Endodermal cell (in vitro differentiated cells): ENCODE data around the gene ESR1. TPM values are rescaled to one million over a fixed set of nuclear protein-coding genes. Genes with fewer than 3 reads are reported as not detected.
A peak's percentile ranks its signal among the peaks of the same experiment; 100 is the strongest.

Experiments
- DNase-seq: peaks from one replicate; pipeline ENCODE4 v3.0.0-alpha.2; 2017
- H3K27ac ChIP-seq: 2 replicates; pipeline ENCODE4 v1.5.1; 2013; ENCODE audit warnings: mild to moderate bottlenecking, low read depth, low read length, moderate library complexity
- H3K27me3 ChIP-seq: 2 replicates; pipeline ENCODE4 v1.6.1; 2013; ENCODE audit warnings: mild to moderate bottlenecking, low read length, moderate library complexity; ENCODE audit not compliant: insufficient read depth, control insufficient read depth, poor library complexity, severe bottlenecking
- H3K36me3 ChIP-seq: 2 replicates; pipeline ENCODE4 v1.7.0; 2013; ENCODE audit warnings: mild to moderate bottlenecking, low read length, moderate library complexity; ENCODE audit not compliant: control insufficient read depth, insufficient read depth
- H3K4me1 ChIP-seq: one replicate; pipeline ENCODE4 v1.7.0; 2013; ENCODE audit warnings: low read length; ENCODE audit not compliant: control insufficient read depth, insufficient read depth
- H3K4me3 ChIP-seq: 2 replicates; pipeline ENCODE4 v1.5.1; 2013; ENCODE audit warnings: mild to moderate bottlenecking, low read length, moderate library complexity
- H3K9ac ChIP-seq: 2 replicates; pipeline ENCODE4 v1.6.1; 2013; ENCODE audit warnings: mild to moderate bottlenecking, low read length, moderate library complexity; ENCODE audit not compliant: poor library complexity, severe bottlenecking; ENCODE audit errors: extremely low read depth
- H3K9me3 ChIP-seq: 2 replicates; pipeline ENCODE4 v1.6.1; 2013; ENCODE audit warnings: mild to moderate bottlenecking, low read length, moderate library complexity; ENCODE audit not compliant: control insufficient read depth
- H3K27ac Mint-ChIP-seq: 2 replicates; pipeline ENCODE4 v1.8.0; 2020; ENCODE audit warnings: mixed read lengths
- H3K27me3 Mint-ChIP-seq: 2 replicates; pipeline ENCODE4 v1.8.0; 2021; ENCODE audit warnings: mild to moderate bottlenecking, mixed read lengths; ENCODE audit not compliant: insufficient read depth
- H3K36me3 Mint-ChIP-seq: 2 replicates; pipeline ENCODE4 v1.8.0; 2020; ENCODE audit warnings: low read depth, mixed read lengths
- H3K4me1 Mint-ChIP-seq: 2 replicates; pipeline ENCODE4 v1.8.0; 2020; ENCODE audit warnings: mixed read lengths
- H3K4me3 Mint-ChIP-seq: 2 replicates; pipeline ENCODE4 v1.8.0; 2020; ENCODE audit warnings: mild to moderate bottlenecking, moderate library complexity, mixed read lengths
- H3K9me3 Mint-ChIP-seq: 2 replicates; pipeline ENCODE4 v1.8.0; 2020; ENCODE audit warnings: mild to moderate bottlenecking, mixed read lengths
- CTCF ChIP-seq: fragments of 200-600 bp; sonication (generic); conservative IDR thresholded peaks from 2 replicates; pipeline ENCODE4 v1.5.0; 2021; ENCODE audit warnings: antibody characterized with exemption, mild to moderate bottlenecking
- WGBS, 2 experiments: methylation state at CpG; one replicate each; pipeline versions ENCODE4 v1.1.5 to v1.1.7; 2013; ENCODE audit warnings: missing lambda C conversion rate in 2 of 2, mixed read lengths in 1 of 2; ENCODE audit not compliant: insufficient coverage in 1 of 2, insufficient read length in 1 of 2; 5-methylcytosine and 5-hydroxymethylcytosine counted together
- total RNA-seq, 2 donors: library from RNA; stranded (reverse); fragmentation: NEBNext Ultra II Directional in 1 of 2; extraction: Animal tissue kit (Norgen Biotek cat#: 25700) in 1 of 2; gene quantifications; 2 replicates in 1 of 2; 3 replicates in 1 of 2; pipeline ENCODE4 v1.2.1, GENCODE V29; 2021

The ESR1 gene
- total RNA-seq, 2 donors from 2014 or later = not detected

DNA sequence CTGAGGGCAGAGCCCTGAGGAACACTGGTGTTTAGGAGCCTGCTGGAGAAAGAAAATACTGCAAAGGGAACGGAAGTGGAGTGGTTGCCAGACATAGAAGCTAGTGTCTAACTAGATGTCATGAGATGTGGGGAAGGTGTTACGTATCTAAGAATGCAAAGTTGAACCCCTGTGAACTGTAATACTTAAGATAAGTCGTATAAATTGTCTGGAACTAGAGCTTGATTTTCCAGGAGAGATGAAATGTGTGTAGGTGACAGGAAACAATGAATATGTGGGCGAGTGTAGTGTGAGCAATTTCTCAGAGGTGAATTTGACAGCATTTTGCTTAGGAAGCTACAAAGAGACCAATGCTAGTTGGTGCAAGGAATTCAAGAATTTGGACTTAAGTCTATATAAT lies 27.9 kb downstream of the ESR1 start:
- H3K4me3 Mint-ChIP-seq = no peak overlapping the region
- no peaks in the 10 kb centered on the region for H3K27me3 Mint-ChIP-seq
- H3K4me1 Mint-ChIP-seq = no peaks in the 10 kb centered on the region

GRCh38 chr6:151837223-151837622 lies 29.7 kb downstream of the ESR1 start:
- Mint-ChIP-seq H3K36me3 (no peaks in the 10 kb centered on the region), H3K4me3 (no peak overlapping the region), H3K27me3 (no peaks in the 10 kb centered on the region), H3K9me3 (no peaks in the 10 kb centered on the region), H3K4me1 (no peaks in the 10 kb centered on the region), H3K27ac (no peak overlapping the region)
- H3K9ac ChIP-seq = no peak overlapping the region
- no peaks in the 10 kb centered on the region for H3K4me1 ChIP-seq
- no peaks in the 10 kb centered on the region for H3K27me3 ChIP-seq
- no peaks in the 10 kb centered on the region for H3K9me3 ChIP-seq
- TF ChIP-seq CTCF = no peak
- H3K36me3 ChIP-seq = no peaks in the 10 kb centered on the region
- DNase-seq = no peak
- 75 to 87% methylated on average over 1 to 5 of the region's 5 CpGs for WGBS, 2 experiments
- H3K4me3 ChIP-seq = no peak overlapping the region
- no peak overlapping the region for H3K27ac ChIP-seq

More for the DNA sequence above, 27.9 kb downstream of the ESR1 start:
- no peaks in the 10 kb centered on the region for H3K36me3 Mint-ChIP-seq
- no peaks in the 10 kb centered on the region for H3K9me3 Mint-ChIP-seq
- Histone ChIP-seq H3K4me3 (no peak overlapping the region), H3K27ac (no peak overlapping the region), H3K4me1 (no peaks in the 10 kb centered on the region), H3K36me3 (no peaks in the 10 kb centered on the region), H3K9me3 (no peaks in the 10 kb centered on the region), H3K27me3 (no peaks in the 10 kb centered on the region), H3K9ac (no peak overlapping the region)
- no peak overlapping the region for H3K27ac Mint-ChIP-seq
- WGBS, 2 experiments = 74 to 76% methylated on average over 4 of the region's 4 CpGs
- no peak for DNase-seq
- peak; percentile 24 for TF ChIP-seq CTCF

GRCh38 chr6:151842816-151843215 lies 35.3 kb downstream of the ESR1 start:
- no peak overlapping the region for H3K27ac Mint-ChIP-seq
- Histone ChIP-seq H3K27me3 (no peaks in the 10 kb centered on the region), H3K27ac (no peak overlapping the region), H3K4me1 (no peaks in the 10 kb centered on the region), H3K36me3 (no peaks in the 10 kb centered on the region), H3K9ac (no peak overlapping the region), H3K4me3 (no peak overlapping the region), H3K9me3 (no peaks in the 10 kb centered on the region)
- DNase-seq = no peak
- no peak for TF ChIP-seq CTCF
- no peaks in the 10 kb centered on the region for H3K27me3 Mint-ChIP-seq
- no peaks in the 10 kb centered on the region for H3K4me1 Mint-ChIP-seq
- H3K36me3 Mint-ChIP-seq = no peaks in the 10 kb centered on the region
- no peaks in the 10 kb centered on the region for H3K9me3 Mint-ChIP-seq
- WGBS, 2 experiments = 91 to 100% methylated on average over 2 of the region's 2 CpGs
- H3K4me3 Mint-ChIP-seq = no peak overlapping the region
